HG03103 (cell line): ENCODE results near the gene TXNDC11.
"Not testable (repeated sequence)": the region's sequence is repeated elsewhere in the genome, so short reads cannot be mapped to it uniquely, and the experiment has no call there.

Experiments used
- ATAC-seq: cut with Tn5 transposase; IDR thresholded peaks from one replicate; pipeline ENCODE4 v1.9.1; 2021; ENCODE audit warnings: low read depth; ENCODE audit not compliant: unreplicated experiment

TXNDC11 gene, protein sequence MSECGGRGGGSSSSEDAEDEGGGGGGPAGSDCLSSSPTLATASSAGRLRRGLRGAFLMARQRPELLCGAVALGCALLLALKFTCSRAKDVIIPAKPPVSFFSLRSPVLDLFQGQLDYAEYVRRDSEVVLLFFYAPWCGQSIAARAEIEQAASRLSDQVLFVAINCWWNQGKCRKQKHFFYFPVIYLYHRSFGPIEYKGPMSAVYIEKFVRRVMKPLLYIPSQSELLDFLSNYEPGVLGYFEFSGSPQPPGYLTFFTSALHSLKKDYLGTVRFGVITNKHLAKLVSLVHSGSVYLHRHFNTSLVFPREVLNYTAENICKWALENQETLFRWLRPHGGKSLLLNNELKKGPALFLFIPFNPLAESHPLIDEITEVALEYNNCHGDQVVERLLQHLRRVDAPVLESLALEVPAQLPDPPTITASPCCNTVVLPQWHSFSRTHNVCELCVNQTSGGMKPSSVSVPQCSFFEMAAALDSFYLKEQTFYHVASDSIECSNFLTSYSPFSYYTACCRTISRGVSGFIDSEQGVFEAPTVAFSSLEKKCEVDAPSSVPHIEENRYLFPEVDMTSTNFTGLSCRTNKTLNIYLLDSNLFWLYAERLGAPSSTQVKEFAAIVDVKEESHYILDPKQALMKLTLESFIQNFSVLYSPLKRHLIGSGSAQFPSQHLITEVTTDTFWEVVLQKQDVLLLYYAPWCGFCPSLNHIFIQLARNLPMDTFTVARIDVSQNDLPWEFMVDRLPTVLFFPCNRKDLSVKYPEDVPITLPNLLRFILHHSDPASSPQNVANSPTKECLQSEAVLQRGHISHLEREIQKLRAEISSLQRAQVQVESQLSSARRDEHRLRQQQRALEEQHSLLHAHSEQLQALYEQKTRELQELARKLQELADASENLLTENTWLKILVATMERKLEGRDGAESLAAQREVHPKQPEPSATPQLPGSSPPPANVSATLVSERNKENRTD

DNA sequence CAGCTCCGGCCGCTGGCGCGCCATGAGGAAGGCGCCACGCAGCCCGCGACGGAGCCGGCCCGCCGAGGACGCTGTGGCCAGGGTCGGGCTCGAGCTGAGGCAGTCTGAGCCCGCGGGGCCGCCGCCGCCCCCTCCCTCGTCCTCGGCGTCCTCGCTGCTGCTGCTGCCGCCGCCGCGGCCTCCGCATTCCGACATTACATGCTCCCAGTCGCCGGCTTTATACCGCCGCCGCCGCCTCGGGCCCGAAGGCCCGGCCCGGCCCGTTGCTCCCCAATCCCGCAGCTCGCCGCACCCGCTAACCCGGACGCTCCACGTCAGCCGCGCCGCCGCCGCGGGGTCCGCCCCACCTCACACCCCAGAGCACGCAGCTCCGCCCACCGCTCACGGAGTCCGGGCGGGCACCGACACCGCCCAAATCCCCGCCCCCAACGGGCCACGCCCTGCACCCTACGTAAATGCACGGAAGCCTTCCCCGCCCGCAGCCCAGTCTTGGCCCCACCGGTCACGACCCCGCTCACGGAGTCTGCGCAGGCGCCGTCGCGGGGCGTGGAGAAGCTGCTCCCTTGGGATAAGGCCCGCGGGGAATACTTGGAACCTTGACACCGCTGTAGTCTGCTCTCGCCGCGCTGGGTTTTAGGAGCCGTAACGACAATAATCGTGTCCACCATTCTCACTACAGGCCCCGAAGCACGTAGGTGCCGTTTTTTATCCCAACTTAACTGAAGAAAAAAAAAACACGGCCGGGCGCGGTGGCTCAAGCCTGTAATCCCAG is at the start of gene TXNDC11:
TSS of gene TXNDC11 (minus strand) at position 322 of the 772 bp plus-strand sequence. CDS start at position 195, 127 bp downstream.
- peak; percentile 89 for ATAC-seq

- ATAC-seq = no peak
Observed at GRCh38 chr16:11791144-11791828, 48.6 kb upstream of the TXNDC11 start.

DNA sequence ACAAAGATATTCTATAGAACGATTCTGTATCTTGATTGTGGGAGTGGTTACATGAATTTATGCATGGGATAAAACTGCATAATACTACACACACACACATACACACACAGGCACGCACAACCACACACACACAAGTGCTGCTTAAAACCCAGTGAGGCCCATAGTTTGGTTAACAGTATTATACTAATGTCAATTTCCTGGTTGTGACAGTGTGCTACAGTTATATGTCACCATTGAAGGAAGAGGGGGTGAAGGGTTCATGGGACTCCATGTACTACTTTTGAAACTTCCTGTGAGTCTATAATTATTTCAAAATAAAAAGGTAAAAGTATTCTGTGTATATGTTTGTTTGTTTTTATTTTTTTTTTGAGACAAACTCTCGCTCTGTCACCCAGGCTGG is 46.3 kb upstream of the TXNDC11 start:
- ATAC-seq = no peak

DNA sequence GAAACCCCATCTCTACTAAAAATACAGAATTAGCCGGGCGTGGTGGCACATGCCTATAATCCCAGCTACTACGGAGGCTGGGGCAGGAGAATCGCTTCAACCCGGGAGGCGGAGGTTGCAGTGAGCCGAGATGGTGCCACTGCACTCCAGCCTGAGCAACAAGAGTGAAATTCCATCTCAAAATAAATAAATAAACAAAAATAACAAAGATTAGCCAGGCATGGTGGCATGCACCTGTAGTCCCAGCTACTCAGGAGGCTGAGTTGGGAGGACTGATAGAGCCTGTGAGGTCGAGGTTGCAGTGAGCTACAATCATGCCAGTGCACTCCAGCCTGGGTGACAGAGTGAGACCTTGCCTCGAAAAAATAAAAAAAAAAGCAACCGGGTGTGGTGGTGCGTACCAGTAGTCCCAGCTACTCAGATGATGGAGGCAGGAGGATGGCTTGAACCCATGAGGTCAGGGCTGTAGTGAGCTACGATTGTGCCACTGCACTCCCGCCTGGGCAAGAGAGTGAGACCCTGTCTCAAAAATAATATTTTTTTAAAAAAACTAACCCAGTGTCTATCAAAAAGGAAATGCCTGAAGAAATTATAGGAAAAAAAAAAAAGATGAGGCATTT is 42.4 kb upstream of the TXNDC11 start:
- ATAC-seq = not testable (repeated sequence)

GRCh38 chr16:11784381-11784780 is 41.7 kb upstream of the TXNDC11 start:
- not testable (repeated sequence) for ATAC-seq

DNA sequence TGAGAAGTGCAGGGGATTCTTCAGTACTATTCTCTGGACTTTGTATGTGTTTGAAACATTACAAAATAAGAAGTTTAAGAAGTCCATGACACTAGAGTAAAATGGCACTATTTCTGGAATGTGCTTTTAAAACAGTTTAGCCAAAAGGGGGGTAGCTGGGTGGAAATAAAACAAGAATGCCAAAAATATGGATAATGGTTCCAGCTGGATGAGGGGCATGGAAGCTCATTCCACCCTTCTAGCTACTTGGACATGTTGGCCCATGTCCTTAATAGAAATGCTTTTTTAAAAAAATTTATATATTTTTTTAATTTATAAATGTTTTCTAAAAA is 41.3 kb upstream of the TXNDC11 start:
- ATAC-seq = no peak

GRCh38 chr16:11783319-11784037 is 40.8 kb upstream of the TXNDC11 start:
- no peak for ATAC-seq

DNA sequence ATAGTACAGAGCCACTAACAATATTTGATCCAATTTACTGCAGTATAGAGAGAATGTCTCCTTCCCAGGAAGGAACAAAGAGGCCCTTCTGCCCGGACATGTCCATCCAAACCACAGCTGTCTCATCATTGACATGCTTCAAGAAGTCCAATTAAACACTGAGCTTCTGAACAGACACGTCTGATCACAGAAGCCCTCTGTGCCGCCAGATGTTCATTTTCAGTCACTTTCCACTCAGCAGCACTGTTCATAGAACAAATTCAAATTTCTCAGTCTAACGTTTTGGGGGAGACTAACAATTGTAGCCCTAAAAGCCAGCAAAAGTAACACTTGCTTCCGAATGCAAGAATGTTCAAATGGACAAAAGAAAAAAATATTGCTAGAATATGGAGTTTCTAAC is 39.1 kb upstream of the TXNDC11 start:
- ATAC-seq = no peak

DNA sequence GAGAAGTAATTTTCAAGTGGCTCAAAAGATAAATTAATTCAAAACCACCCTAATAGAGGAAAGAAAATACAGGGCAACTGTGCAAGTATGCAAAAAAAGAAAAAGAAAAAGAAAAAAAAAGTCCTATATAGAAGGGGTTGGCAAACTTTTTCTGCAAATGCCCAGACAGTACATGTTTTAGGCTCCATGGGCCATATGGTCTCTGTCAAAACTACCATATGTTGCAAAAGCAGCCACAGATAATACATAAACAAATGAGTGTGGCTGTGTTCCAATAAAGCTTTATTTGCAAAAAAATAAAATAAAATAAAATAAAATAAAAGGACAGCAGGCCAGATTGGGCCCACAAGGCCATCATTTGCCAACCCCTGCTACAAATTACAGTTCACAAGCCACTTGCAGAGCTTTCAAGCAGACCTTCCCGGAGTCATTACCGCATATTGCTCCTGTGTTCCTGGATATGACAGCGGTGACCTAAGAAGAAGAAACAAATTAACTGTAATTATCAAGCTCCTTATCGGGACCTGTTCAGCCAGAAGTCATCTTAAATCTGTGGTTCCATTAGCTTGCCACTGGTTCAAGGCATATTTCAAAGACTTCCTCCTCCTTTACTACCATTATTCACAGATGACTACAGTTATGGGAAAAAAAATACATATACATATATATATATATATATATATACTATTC is 38.5 kb upstream of the TXNDC11 start:
- ATAC-seq = no peak

- no peak for ATAC-seq
Observed at GRCh38 chr16:11779074-11779473, 36.4 kb upstream of the TXNDC11 start.

GRCh38 chr16:11774065-11774626 is 31.5 kb upstream of the TXNDC11 start:
- no peak for ATAC-seq

GRCh38 chr16:11768849-11769248 is 26.2 kb upstream of the TXNDC11 start:
- ATAC-seq = no peak

DNA sequence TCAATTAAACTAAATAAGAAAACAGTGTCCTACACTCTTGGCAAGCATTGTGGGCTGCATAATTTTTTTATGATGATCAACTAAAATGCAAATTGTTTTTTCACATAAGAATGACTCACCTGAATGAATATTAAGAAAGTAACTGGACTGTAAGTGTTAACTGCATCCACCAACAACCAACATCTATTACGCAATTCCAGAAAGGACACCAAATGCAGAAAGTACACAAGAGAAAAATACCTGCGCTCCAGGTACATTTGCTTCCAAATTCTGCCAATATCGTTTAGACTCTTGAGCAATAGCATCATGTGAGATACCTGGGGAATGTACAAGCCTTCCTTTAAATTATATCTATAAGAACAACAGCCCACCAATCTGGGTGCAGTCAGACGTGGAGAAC is 19.8 kb upstream of the TXNDC11 start:
- ATAC-seq = no peak

DNA sequence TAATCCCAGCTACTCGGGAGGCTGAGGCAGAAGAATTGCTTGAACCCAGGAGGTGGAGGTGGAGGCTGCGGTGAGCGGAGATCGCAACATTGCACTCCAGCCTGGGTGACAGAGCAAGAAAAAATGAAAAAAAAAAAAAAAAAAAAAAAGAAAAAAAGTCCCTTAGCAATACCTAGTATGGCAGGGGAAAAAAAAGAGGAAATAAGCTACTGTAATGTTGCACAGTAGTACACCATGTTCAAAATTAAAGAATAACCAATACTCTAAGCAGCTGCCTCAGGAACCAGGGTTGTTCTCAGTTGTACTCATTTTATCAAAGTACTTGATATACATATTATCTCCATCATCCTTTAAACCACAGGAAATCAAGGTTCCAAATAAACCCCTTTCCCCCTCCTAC is 17.3 kb upstream of the TXNDC11 start:
- ATAC-seq = no peak

DNA sequence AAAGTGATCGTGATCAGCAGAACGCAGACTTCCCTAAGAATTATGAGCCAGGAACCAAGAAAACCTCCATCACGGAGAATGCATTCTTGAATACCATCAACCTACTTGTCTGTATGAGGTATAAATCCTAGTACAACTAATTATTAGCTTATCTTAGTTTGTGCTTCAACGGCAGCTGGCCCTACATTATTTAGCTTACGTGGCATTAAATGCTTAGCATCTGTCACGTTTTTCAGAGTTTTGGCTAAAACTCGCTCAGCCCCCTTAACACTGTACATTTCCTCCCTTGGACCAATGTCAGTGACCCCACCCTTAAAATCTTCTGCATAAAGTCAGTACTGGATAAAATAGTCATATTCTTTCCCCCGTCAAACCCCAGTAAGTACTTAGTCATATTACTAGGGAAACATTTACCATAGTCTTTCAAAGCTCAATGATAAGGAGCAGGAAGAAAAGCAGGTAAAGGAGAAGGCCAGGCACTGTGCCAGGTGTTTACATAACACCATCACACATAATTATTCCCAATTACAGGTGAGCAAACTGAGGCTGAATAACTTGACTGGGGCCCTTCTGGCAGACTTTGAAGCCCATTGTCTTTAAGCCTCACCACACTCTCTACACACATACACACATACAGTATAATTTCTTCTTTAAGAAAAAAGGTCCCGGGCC is 16.6 kb upstream of the TXNDC11 start:
- no peak for ATAC-seq

DNA sequence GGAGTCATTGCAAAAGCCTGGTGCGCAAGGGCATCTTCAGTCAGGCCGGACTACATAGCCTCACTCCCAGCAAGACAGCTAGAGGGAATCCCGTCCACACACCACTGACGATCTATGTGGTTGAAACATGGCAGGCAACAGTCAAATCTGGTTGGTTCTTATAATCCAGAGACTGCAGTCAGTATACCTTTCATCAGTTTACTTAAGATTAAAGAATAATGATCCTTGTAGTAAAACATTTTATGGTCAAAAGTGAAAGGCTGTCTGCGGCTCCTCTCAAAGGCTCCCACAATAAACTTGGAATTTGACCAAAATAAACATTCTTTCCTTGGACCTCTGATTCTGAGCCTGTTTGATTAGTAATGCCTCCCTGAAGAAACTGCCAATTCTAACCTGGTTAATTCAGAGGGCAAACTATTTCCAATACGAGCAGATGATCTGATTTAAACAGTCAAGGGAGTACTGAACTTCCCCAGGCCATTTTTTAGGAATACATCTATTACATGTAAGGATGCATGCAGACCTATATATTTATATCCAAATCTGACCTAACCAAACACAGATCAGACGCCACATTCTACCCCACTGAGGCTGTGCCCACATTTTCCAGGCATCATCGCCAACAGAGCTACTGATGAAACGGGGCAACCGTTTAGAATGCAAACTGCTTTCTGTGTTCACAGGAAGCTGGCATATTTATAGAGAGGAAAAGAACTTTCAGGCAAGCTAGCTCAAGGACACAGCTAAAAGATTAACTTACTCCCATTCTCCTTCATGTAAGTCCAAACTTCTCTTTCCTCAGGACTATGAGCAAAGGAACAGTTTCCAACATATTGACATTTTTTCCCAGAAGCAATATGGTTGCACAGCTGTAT is 15.3 kb upstream of the TXNDC11 start:
- no peak for ATAC-seq

GRCh38 chr16:11756248-11756647 is 13.6 kb upstream of the TXNDC11 start:
- ATAC-seq = no peak
